SH-SY5Y (cell line): ENCODE data around the gene MRPL52.

Experiments used
- GATA2 ChIP-seq: IDR thresholded peaks from 2 replicates; pipeline ENCODE4 v1.6.1; 2011; ENCODE audit warnings: mild to moderate bottlenecking, low read depth, low read length
- GATA3 ChIP-seq: IDR thresholded peaks from 2 replicates; pipeline ENCODE4 v1.6.1; 2011; ENCODE audit warnings: low read depth, mild to moderate bottlenecking, low read length, moderate library complexity

GRCh38 chr14:22780941-22781300 is 48.8 kb upstream of the MRPL52 start:
- TF ChIP-seq GATA3: no peak
- TF ChIP-seq GATA2: no peak
